ENCODE results near the gene PPIL3.

- TF ChIP-seq NFRKB (IDR thresholded peaks at IDR 0.05) (no peak), ARNT (IDR thresholded peaks at IDR 0.05) (no peak), SUZ12 (IDR thresholded peaks at IDR 0.05) (no peak), BHLHE40 (IDR thresholded peaks at IDR 0.05; ENCODE audit: borderline replicate concordance) (no peak), TARDBP (IDR thresholded peaks at IDR 0.05) (no peak), FOXK2 (IDR thresholded peaks at IDR 0.05) (no peak), ELF4 (IDR thresholded peaks at IDR 0.05) (no peak), FOXM1 (IDR thresholded peaks at IDR 0.05; ENCODE audit: borderline replicate concordance) (no peak), ZNF384 (IDR thresholded peaks at IDR 0.05) (no peak), FOXA1 (IDR thresholded peaks at IDR 0.05) (no peak), SP1 (IDR thresholded peaks at IDR 0.05) (no peak)
Measured at GRCh38 chr2:200901459-200902072, 12.7 kb upstream of the PPIL3 start.
